Heart left ventricle (tissue), 13 donors: ENCODE data around the gene EGLN3.

Source experiments
- POLR2A ChIP-seq, 2 donors: fragments of 450-650 bp; IDR thresholded peaks; one replicate each; pipeline ENCODE4 v1.6.1; 2017; ENCODE audit warnings: antibody characterized with exemption in 2 of 2, mild to moderate bottlenecking in 2 of 2, moderate library complexity in 2 of 2
- TF ChIP-seq, protein P1 (sequence below), 12 donors: fragments of 200-600 bp; sonication (generic) in 4 of 12; IDR thresholded peaks; one replicate each; pipeline versions ENCODE4 v1.5.0 to v1.8.0; 2018 to 2022; ENCODE audit warnings: antibody characterized with exemption in 12 of 12, mild to moderate bottlenecking in 5 of 12
- donor health status: ischemic (EF 13 %, LVEDD 7.1; RV severe dilation, severe dysfunction).
- donor health status: DM: no; HTN: yes; CAD: no.
- donor health status: DM: no; HTN: no; CAD: no.
- donor health status: ischemic (EF 25% LVEDD 6.9; RV normal size, moderate dysfunction).
- donor health status: ischemic (EF 25% LVEDD 5.7; RV mildly dilated, moderate dysfunction).
- donor health status: ischemic (EF 35%, LVEDD 5.7; RV mildly dilated, moderate dysfunction).
- donor health status: nonischemic (EF 11% LVEDD 7.7; RV severe dilation, severe dysfunction).
- donor health status: DM: yes; HTN: yes; CAD: no.
- donor health status: PGD.
- donor health status: ischemic (EF 29% LVEDD 5.4; RV normal size, mild dysfunction).
- donor health status: nonischemic (EF 23%, LVEDD 6.1; RV moderate dilation, normal function).

DNA sequence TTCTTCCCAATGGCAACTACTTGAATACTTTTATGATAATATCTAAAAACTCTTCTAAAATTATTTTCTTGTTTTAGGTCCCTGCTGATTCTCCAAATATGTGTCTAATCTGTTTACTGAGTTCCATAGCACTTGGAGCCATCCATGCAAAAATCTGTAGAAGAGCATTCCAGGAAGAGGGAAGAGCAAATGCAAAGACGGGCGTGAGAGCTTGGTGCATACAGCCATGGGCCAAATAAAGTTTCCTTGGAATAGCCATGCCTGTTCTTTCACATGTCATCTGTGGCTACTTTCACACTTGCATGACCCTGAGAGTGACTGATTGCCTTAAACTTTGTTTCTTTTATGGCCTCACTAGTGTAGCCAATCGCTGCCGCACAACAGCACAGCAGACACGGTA lies 13.0 kb upstream of the EGLN3 start:
- TF ChIP-seq, protein P1, sequence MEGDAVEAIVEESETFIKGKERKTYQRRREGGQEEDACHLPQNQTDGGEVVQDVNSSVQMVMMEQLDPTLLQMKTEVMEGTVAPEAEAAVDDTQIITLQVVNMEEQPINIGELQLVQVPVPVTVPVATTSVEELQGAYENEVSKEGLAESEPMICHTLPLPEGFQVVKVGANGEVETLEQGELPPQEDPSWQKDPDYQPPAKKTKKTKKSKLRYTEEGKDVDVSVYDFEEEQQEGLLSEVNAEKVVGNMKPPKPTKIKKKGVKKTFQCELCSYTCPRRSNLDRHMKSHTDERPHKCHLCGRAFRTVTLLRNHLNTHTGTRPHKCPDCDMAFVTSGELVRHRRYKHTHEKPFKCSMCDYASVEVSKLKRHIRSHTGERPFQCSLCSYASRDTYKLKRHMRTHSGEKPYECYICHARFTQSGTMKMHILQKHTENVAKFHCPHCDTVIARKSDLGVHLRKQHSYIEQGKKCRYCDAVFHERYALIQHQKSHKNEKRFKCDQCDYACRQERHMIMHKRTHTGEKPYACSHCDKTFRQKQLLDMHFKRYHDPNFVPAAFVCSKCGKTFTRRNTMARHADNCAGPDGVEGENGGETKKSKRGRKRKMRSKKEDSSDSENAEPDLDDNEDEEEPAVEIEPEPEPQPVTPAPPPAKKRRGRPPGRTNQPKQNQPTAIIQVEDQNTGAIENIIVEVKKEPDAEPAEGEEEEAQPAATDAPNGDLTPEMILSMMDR (IDR thresholded peaks at IDR 0.05), result no peak
- no peak for TF ChIP-seq POLR2A (IDR thresholded peaks at IDR 0.05)
